Upper lobe of right lung (tissue), 1 donor: ENCODE data around the gene ITLN1. TPM values are rescaled to one million over a fixed set of nuclear protein-coding genes. Genes with fewer than 3 reads are reported as not detected.
A peak's percentile ranks its signal among the peaks of the same experiment; 100 is the strongest.

Experiments used
- ATAC-seq: fragments of 200-7000 bp; cut with Tn5 transposase; one replicate; pipeline ENCODE4 v1.9.1; 2020; ENCODE audit warnings: mild to moderate bottlenecking, moderate library complexity
- DNase-seq: peaks from one replicate; pipeline ENCODE4 v3.0.0-alpha.2; 2020
- H3K27ac ChIP-seq: fragments of 200-600 bp; one replicate; pipeline ENCODE4 v1.8.0; 2022
- H3K27me3 ChIP-seq: fragments of 200-600 bp; one replicate; pipeline ENCODE4 v1.8.0; 2022; ENCODE audit warnings: mild to moderate bottlenecking
- H3K36me3 ChIP-seq: fragments of 200-600 bp; one replicate; pipeline ENCODE4 v1.8.0; 2022
- H3K4me1 ChIP-seq: fragments of 200-600 bp; one replicate; pipeline ENCODE4 v1.8.0; 2022
- H3K4me3 ChIP-seq: fragments of 200-600 bp; one replicate; pipeline ENCODE4 v1.8.0; 2022; ENCODE audit warnings: mild to moderate bottlenecking
- H3K9me3 ChIP-seq: fragments of 200-600 bp; one replicate; pipeline ENCODE4 v1.8.0; 2022
- intact Hi-C: fragments of 100-400 bp; cut with DNase I; formaldehyde crosslinking; loops from one replicate; pipeline ENCODE4 v1.11.0; 2022
- total RNA-seq: library from RNA; stranded (reverse); fragmentation: NEBNext Ultra II Directional; extraction: Animal tissue kit (Norgen Biotek cat#: 25700); gene quantifications from one replicate; pipeline ENCODE4 v1.2.1, GENCODE V29; 2021
- TF ChIP-seq, protein P1 (sequence below): fragments of 200-600 bp; IDR thresholded peaks from one replicate; pipeline ENCODE4 v1.8.0; 2022; ENCODE audit warnings: antibody characterized with exemption
- donor health status: DM: no; HTN: yes; CAD: no; lungs with severe emphysema.

The ITLN1 gene
- total RNA-seq, 1 donor from 2014 or later: 295 TPM

DNA sequence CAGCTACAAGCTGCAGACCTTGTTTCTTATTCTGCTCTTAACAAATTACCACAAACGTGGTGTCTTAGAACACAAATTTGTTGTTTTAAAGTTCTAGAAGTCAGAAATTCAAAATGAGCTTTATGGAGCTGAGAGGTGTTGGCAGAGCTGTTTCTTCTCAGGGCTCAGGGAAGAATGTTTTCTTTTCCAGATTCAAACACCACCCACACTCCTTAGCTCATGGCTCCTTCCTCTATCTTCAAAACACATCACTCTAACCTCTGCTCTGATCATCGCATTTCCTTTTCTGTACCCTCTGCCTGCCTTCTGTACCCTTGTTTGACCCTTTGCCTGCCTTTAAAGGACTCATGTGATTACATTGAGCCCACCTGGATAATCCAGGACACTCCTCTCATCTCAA, 26.9 kb upstream of the ITLN1 start:
- Histone ChIP-seq H3K27ac (no peak overlapping the region), H3K4me1 (peaks cover 6% of the 10 kb centered on the region), H3K4me3 (no peak overlapping the region), H3K36me3 (no peaks in the 10 kb centered on the region), H3K9me3 (no peaks in the 10 kb centered on the region), H3K27me3 (peaks cover 8% of the 10 kb centered on the region)
- intact Hi-C loops: no loop called here
- TF ChIP-seq, protein P1, sequence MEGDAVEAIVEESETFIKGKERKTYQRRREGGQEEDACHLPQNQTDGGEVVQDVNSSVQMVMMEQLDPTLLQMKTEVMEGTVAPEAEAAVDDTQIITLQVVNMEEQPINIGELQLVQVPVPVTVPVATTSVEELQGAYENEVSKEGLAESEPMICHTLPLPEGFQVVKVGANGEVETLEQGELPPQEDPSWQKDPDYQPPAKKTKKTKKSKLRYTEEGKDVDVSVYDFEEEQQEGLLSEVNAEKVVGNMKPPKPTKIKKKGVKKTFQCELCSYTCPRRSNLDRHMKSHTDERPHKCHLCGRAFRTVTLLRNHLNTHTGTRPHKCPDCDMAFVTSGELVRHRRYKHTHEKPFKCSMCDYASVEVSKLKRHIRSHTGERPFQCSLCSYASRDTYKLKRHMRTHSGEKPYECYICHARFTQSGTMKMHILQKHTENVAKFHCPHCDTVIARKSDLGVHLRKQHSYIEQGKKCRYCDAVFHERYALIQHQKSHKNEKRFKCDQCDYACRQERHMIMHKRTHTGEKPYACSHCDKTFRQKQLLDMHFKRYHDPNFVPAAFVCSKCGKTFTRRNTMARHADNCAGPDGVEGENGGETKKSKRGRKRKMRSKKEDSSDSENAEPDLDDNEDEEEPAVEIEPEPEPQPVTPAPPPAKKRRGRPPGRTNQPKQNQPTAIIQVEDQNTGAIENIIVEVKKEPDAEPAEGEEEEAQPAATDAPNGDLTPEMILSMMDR: no peak
- DNase-seq (no peak), ATAC-seq (peak; percentile 22)

DNA sequence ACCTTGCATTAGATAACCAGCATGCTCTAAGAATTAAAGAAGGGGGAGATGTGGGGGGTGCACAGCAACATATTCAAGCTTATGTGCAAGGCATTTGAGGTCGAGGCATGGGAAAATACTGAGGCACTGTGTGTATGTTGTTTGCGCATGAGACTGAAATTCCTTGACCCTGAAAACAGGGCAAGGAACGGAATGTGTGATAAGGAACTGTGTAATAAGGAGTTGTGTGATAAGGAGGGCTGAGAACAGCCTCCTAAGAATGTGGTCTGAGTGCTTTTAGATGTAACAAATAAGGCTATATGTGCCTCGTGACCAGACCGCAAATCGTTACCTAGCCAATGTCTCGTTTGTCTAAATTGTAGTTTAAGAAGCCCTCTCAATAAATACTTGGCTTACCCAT, 26.5 kb upstream of the ITLN1 start:
- Histone ChIP-seq H3K4me1 (peaks cover 6% of the 10 kb centered on the region), H3K27me3 (peaks cover 8% of the 10 kb centered on the region), H3K9me3 (no peaks in the 10 kb centered on the region), H3K36me3 (no peaks in the 10 kb centered on the region), H3K4me3 (no peak overlapping the region), H3K27ac (no peak overlapping the region)
- intact Hi-C loops: no loop called here
- DNase-seq (no peak), ATAC-seq (peak; percentile 90)
- TF ChIP-seq, protein P1: no peak

DNA sequence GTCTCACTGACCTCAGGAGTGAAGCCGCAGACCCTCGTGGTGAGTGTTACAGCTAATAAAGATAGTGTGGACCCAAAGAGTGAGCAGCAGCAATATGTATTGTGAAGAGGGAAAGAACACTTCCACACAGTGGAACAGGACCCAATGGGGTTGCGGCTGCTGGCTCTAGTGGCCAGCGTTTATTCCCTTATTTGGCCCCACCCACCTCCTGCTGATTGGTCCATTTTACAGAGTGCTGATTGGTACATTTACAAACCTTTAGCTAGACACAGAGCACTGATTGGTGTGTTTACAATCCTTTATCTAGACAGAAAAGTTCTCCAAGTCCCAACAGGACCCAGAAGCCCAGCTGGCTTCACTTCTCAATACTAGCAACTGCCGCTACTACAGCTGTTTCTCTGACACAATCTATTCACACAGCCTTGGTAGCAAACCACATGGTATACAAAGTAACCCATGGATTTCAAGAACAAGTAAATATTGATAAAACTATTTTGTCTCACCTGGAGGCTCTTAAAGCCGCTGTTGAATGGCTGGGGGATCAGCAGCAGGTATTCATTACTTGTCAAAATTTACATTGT, 25.3 kb upstream of the ITLN1 start:
- Histone ChIP-seq H3K4me3 (no peak overlapping the region), H3K36me3 (no peaks in the 10 kb centered on the region), H3K4me1 (peaks cover 13% of the 10 kb centered on the region), H3K27ac (no peak overlapping the region), H3K27me3 (peaks cover 8% of the 10 kb centered on the region), H3K9me3 (no peaks in the 10 kb centered on the region)
- intact Hi-C loops: no loop called here
- ATAC-seq (no peak), DNase-seq (no peak)
- TF ChIP-seq, protein P1: no peak

DNA sequence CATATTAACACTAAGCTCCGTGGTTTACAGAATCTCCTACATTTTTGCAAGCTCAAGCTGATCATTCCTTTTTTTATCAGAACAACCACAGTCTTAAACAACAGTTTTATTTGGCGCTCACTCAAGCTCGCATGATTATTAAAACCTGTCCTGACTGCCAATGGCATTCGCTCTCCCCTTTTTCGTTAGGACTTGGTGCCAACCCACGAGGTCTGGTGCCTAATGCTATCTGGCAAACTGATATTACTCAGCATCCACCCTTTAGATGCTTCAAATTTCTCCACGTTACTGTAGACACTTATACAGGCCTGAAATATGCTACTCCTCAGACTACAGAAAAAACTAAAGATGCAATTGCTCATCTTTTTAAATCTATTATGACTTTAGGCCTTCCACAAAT, 23.0 kb upstream of the ITLN1 start:
- Histone ChIP-seq H3K4me1 (peaks cover 14% of the 10 kb centered on the region), H3K9me3 (no peaks in the 10 kb centered on the region), H3K27me3 (peaks cover 8% of the 10 kb centered on the region), H3K36me3 (no peaks in the 10 kb centered on the region), H3K27ac (no peak overlapping the region), H3K4me3 (no peak overlapping the region)
- TF ChIP-seq, protein P1: no peak
- peak; percentile 12 for ATAC-seq
- intact Hi-C loops: no loop called here
- DNase-seq: no peak

GRCh38 chr1:160905617-160905989, 20.6 kb upstream of the ITLN1 start:
- peaks cover 8% of the 10 kb centered on the region for H3K4me1 ChIP-seq
- DNase-seq (no peak), ATAC-seq (peak; percentile 21)
- no peaks in the 10 kb centered on the region for H3K9me3 ChIP-seq
- H3K27ac ChIP-seq: peak overlapping the region; percentile 34
- intact Hi-C loops: no loop called here
- H3K4me3 ChIP-seq: no peak overlapping the region
- peaks cover 8% of the 10 kb centered on the region for H3K27me3 ChIP-seq
- H3K36me3 ChIP-seq: no peaks in the 10 kb centered on the region
- TF ChIP-seq, protein P1: no peak
